PC-9 (cell line): Measurements from ENCODE around the gene BHMT2.

ENCODE experiments used
- EZH2 ChIP-seq: fragments of 200-600 bp; sonication (generic); IDR thresholded peaks from 2 replicates; pipeline ENCODE4 v1.8.0; 2017; ENCODE audit warnings: antibody characterized with exemption, low read depth
- TF ChIP-seq, protein P1 (sequence below): fragments of 200-600 bp; sonication (generic); conservative IDR thresholded peaks from 2 replicates; pipeline ENCODE4 v1.6.1; 2017; ENCODE audit warnings: mixed run types, antibody characterized with exemption, mild to moderate bottlenecking, moderate library complexity

DNA sequence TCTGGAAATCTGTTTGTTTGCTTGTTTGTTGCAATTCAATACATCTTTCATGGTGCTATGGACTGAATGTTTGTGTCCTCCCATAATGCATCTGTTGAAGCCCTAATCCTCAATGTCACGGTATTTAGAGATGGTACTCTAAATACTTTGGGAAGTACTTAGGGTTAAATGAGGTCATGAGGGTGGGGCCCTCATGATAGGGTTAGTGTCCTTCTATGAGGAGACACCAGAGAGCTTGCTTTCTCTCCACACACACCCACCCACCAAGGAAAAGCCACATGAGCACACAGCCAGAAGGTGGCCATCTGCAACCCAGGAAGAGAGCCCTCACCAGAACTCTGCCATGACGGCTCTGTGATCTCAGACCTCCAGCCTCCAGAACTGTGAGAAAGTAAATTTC lies 32.8 kb upstream of the BHMT2 start:
- TF ChIP-seq, protein P1, sequence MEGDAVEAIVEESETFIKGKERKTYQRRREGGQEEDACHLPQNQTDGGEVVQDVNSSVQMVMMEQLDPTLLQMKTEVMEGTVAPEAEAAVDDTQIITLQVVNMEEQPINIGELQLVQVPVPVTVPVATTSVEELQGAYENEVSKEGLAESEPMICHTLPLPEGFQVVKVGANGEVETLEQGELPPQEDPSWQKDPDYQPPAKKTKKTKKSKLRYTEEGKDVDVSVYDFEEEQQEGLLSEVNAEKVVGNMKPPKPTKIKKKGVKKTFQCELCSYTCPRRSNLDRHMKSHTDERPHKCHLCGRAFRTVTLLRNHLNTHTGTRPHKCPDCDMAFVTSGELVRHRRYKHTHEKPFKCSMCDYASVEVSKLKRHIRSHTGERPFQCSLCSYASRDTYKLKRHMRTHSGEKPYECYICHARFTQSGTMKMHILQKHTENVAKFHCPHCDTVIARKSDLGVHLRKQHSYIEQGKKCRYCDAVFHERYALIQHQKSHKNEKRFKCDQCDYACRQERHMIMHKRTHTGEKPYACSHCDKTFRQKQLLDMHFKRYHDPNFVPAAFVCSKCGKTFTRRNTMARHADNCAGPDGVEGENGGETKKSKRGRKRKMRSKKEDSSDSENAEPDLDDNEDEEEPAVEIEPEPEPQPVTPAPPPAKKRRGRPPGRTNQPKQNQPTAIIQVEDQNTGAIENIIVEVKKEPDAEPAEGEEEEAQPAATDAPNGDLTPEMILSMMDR = no peak
- TF ChIP-seq EZH2 = no peak
